NCI-H2171 treated with DMSO at 0.1 percent for 48 hours (cell line): ENCODE data around the gene COPG1.
"Not testable (repeated sequence)": the region's sequence is repeated elsewhere in the genome, so short reads cannot be mapped to it uniquely, and the experiment has no call there.

Experiments
- DNase-seq: peaks from one replicate; lab custom pipeline; 2025; lab: John Stamatoyannopoulos, UW

COPG1 gene, protein sequence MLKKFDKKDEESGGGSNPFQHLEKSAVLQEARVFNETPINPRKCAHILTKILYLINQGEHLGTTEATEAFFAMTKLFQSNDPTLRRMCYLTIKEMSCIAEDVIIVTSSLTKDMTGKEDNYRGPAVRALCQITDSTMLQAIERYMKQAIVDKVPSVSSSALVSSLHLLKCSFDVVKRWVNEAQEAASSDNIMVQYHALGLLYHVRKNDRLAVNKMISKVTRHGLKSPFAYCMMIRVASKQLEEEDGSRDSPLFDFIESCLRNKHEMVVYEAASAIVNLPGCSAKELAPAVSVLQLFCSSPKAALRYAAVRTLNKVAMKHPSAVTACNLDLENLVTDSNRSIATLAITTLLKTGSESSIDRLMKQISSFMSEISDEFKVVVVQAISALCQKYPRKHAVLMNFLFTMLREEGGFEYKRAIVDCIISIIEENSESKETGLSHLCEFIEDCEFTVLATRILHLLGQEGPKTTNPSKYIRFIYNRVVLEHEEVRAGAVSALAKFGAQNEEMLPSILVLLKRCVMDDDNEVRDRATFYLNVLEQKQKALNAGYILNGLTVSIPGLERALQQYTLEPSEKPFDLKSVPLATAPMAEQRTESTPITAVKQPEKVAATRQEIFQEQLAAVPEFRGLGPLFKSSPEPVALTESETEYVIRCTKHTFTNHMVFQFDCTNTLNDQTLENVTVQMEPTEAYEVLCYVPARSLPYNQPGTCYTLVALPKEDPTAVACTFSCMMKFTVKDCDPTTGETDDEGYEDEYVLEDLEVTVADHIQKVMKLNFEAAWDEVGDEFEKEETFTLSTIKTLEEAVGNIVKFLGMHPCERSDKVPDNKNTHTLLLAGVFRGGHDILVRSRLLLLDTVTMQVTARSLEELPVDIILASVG

DNA sequence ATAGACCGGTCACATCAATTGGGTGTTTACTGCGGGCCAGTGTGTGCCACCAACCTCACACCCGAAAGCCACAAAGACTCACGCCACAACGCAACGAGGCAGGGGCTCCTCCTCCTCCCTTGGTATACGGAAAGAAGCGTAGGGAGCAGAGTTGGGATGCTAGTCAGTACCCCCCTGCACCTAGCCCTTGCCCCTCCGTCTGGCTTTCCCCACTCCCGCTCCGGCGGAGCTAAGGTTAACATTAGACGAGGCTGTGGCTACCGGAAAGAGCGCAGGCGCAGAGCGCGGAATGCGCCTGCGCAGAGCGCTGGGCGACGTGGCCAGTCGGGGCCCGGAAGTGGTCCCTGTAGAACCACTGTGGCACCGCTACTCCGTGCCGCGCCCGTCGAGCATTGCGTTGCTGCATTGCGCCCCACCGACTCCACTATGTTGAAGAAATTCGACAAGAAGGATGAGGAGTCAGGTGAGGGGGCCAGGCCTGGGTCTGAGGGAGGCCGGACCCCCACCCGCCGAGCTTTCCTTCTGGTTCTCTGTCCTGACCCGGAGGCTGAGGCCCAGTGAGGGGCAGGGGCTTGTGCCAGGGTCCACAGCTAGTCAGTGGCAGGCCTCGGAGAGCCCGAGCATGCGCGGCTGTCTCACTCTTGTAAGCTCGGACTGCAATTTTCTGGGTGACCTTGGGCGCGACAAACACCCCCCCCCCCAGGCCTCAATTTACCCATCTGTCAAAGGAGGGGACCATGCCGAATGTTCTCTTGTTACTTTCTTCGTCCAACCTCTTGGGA lies at the start of gene COPG1:
Gene COPG1 (plus strand): TSS at position 323 of the 782 bp plus-strand sequence. CDS start 104 bp downstream, at position 427.
- DNase-seq, result peak; percentile 84

DNA sequence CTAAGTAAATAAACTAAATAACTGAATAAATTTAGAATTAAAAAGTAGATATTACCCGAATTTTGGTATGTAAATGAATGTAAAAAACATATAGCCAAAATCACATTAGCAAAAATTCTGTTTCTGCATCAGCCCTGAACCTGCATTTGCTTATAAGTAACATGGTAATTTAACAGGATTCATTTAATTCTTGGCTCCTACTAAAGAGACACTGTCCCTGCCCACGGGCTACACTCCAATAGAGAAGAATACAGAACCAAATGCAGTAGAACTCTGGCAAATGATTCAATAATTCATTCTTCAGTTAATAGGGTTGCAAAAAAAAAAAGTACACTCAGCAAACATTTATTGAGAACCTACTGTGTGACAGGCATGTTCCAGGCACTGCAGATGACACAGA lies 44.9 kb upstream of the COPG1 start:
- DNase-seq, result no peak

DNA sequence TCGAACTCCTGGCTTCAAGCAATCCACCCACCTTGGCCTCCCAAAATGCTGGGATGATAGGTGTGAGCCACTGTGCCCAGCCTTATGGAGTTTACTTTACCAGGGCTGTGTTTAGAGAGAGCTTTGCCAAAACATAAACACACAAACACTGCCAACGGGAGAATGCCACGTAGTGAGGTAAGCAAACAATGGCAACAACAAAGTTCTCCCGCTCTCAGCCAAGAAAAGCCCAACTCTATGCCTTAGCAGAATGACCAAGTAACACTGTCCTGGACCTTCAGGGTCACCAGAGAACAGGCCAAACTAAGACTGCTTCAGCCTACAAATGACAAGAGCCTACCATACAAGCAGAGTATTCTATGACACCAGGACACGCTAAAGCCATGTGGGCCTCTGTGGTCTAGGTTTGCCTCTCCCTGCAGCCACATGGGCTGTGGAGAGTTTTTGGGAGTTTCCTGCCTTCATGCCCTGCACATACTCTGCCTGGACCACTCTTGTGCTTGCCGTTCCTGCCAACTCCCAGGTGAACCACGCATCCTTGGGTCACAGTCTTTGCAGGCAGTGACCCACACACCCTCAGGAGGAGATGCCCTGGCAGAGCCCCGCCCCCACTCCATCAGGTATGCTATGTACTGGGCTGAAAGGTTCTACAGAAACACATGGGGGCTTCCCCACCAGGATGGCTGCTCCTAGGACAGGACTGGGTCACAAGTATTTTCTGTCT lies 44.1 kb upstream of the COPG1 start:
- DNase-seq, result no peak

DNA sequence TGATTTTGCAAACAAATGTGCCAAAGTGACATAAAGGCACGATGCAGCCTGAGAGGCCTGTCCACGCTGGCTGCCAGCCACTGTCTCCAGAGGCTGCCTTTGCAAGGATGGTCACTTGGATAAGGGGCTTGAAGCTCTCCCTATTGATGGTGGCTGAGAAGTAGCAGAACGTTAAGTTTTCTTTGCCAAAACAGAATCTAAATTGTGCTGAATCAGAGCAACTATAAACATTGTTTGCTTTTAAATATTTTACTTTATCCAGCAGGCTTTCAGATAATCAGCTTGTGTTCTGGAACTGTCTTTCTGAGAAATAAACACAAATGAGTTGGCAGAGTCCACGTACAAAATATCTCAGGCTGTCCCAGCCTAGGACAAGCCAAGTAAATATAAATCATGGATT lies 41.9 kb upstream of the COPG1 start:
- no peak for DNase-seq

DNA sequence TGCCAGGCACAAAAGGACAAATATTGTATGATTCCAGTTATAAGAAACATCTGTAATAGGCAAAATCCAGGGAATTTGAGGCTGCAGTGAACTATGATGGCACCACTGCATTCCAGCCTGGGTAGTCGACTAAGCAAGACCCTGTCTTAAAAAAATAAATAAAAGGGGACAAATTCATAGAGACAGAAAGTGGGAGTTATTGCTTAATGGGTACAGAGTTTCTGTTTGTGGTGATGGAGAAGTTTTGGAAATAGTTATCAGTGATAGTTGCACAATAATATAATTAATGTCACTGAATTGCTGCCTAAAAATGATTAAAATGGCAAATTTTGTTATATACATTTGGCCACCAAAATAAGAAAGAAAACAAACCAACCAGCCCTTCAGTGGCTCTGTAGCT lies 38.1 kb upstream of the COPG1 start:
- no peak for DNase-seq

DNA sequence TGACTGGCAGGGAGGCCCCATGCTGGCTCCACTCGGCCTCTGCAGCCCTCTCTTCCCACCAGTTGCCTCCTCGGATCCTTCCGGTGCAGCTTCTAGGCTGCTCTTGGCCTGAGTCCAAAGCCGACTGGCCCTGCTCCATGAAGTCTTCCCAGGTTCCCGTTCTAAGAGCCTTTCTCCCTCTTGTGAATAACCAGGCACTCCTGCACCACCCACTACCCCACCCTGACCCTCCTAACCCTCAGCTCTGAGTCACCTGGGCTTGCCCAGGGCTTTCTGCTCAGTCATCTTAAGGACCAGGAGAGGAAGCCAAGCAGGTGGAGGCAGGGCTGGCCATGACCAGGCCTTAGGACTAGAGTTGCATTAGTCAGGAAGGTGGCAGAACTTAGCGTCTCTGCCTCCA lies 37.6 kb upstream of the COPG1 start:
- DNase-seq, result peak; percentile 3

DNA sequence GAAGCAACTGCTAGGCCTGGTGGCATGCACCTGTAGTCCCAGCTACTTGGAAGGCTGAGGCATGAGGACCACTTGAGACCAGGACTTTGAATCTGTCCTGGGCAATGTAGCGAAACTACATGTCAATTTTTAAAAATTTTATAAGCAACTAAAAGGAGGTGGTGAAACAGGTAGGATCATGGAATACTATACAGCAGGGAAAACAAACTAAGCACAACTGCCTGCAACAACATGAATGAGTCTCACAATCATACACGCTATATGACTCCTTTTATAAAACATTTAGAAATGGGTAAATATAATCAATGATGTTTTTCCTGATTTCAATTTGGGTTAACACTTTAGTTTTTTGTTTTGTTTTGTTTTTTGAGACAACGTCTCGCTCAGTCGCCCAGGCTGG lies 36.2 kb upstream of the COPG1 start:
- no peak for DNase-seq

DNA sequence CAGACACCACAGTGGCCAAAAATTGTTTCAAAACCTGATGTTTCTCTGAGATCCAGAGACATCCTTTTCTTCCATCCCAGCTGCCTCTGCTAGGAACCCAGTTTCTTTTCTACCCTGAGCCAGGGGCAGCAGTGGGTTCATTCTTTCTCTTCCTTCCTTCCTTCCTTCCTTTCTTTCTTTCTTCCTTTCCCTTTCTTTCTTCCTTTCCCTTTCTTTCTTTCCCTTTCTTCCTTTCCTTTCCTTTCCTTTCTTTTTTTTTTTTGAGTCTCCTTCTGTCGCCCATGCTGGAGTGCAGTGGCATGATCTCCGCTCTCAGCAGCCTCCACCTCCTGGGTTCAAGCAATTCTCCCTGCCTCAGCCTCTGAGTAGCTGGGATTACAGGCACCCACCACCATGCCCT lies 30.7 kb upstream of the COPG1 start:
- no peak for DNase-seq

DNA sequence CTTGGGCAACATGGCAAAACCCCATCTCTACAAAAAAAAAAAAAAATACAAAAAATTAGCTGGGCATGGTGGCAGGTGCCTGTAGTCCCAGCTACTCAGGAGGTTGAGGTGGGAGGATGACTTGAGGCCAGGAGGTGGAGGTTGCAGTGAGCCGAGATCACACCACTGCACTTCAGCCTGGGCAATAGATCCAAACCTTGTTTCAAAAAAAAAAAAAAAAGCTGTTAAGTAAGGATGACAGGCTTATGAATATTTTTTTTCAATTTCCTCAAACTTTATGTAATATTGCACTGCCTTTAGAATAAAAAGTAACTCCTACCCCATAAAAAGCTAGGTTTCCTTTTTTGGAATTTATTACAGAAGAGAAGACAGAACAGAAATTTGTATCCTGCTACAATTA lies 25.0 kb upstream of the COPG1 start:
- DNase-seq, result not testable (repeated sequence)

DNA sequence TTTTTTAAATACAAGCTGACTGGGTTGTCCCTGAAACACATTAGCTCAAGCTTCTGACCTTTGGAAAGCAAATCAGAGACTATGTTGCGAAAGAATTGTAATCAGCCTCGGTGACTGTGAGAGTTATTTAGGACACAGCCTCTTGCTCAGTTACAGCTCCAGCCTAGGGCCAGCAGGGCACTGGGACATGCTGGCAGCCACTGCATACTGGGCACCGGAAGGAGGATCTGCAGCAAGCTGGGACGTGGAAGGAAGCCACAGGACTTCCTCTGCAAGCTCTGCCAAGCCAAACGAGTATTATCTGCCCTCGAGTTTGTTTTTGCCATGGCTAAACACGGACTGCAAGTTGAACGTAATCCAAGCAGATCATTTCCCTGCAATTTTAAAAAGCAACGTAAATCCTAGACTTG lies 24.4 kb upstream of the COPG1 start:
- no peak for DNase-seq

DNA sequence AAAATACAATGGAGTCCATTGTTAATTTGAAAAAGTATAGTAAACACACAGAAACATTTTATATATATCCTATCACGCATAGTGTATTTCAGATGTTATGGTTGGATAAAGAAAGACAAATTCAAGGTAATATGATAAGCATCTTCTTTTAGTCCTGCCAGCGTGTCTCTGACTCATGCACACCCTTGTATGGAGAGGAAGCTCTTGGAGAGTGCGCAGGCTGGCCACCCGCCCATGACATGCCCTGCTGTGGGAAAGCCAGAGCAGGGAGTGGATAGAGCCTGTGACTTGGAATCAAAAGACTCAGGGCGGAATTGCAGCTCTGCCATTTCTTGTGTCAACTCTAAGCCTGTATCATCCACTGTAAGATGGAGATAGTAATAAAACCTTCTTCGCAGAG lies 23.0 kb upstream of the COPG1 start:
- no peak for DNase-seq

DNA sequence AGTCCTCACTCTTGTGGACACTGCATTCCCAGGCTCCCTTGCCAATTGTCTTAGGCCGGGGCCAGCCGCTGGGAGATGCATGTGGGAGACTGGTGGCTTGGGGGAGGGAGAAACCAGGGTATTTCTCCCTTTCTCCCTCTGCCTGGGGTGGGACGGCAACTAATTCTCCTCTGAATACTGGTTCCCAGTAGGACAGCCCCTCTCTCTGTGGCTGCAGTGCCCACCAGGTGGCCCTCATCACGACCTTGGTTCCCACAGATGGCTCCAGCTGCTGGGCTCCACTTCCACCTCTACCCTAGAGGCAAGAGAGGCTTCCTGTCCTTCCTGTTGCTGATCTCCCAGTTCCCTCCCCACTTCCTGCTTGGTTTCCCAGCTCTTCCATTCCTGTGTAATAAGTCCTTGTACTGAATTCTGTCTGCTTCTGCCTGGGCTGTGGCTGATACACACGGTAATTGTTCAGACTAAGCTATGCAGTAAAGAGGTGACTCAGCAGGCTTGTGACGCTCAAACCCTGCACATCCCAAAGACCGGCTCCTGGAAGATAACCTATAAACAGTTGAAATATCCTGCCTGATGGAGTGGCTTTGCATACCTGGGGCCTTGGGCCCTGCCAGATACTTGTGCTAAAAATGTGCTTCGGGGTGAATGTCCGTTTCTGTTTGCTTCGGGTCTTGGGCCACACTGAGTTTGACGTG lies 20.4 kb upstream of the COPG1 start:
- DNase-seq, result no peak

DNA sequence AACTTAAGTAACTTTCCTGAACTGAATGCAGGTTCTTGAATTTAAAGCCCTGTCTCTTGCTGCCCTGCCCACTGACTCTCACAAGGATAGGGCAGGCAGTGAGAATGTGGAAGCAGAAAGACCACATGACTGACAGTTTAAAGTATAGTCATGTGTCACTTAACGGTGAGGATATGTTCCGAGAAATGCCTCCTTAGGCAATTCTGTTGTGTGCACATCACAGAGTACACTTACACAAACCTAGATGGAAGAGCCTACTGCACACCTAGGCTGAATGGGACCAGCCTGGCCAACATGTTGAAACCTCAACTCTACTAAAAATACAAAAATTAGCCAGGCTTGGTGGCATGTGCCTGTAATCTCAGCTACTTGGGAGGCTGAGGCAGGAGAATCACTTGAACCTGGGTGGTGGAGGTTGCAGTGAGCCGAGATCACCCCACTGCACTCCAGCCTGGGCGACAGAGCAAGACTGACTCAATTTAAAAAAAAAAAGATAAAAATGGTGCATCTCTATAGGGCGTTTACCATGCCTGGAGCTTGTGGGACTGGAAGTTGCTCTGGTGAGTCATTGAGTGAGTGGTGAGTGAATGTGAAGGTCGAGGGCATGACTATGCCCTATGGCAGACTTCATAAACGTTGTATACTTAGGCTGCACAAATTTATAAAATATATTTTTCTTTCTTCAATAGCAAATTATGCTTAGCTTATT lies 18.9 kb upstream of the COPG1 start:
- no peak for DNase-seq

DNA sequence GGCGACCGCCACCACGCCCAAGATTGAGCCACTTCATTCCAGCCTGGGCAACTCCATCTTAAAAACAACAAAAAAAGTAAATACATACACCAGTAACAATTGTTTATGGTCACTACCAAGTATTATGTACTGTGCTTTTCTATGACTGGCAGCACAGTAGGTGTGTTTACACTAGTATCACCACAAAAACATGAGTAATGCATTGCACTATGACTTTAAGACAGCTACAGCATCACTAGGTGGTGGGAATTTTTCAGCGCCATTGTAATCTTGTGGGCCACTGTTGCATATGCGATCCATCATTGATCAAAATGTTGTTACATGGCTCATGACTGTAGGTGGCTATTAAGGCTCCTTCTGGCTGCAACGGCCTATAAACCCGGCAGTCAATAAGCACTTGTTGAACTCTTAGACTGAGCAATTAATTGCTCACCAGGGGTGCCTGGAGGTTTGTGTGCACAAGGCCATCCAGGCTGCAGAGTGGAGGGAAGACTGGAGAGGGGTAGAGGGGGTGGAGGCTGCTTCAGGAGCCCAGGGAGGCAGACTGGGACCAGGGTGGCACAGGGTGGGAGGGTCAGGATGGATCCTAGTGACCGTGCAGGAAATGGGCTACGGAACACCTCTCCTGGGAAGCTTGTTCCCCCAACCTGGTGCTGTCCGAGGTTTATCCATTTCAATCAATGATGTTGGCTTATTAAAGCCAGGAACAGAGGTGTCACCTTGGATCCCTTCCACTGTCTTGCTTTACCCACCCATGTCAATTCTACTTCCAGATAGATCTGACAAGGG lies 17.9 kb upstream of the COPG1 start:
- no peak for DNase-seq

DNA sequence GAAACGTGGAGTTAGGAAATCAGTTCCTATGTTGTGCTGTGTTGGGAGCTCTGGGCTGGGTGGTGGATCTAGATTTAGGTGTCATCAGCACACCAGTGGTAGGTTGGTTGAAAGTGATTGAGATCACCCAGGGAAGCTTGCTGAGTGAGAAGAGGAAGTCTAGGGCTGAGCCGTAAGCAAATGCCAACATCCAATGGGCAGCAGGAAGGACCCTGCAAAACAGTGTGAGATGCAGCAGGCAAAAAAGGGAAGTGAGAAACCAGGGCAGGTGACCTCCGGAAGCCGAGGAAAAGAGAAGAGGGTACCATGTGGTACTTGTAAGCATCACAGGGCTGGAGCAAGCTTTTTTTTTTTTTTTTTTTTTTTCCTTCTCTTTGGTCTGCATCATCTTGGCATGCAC lies 15.9 kb upstream of the COPG1 start:
- no peak for DNase-seq

DNA sequence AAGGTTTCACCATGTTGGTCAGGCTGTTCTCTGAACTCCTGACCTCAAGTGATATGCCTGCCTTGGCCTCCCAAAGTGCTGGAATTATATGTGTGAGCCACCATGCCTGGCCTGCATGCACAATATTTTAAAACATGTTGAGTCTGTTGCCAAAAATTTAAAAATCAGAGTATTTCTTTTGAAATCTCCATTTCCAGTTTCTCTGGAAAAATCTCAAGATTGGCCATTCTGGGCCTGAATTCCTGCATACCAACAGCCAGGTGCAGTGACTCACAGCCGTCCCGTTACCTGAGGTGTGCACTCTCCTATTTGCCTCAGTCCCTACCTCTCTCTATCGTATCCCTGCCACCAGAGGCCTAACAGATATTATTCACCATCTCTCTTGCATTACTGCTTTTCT lies 15.0 kb upstream of the COPG1 start:
- no peak for DNase-seq

DNA sequence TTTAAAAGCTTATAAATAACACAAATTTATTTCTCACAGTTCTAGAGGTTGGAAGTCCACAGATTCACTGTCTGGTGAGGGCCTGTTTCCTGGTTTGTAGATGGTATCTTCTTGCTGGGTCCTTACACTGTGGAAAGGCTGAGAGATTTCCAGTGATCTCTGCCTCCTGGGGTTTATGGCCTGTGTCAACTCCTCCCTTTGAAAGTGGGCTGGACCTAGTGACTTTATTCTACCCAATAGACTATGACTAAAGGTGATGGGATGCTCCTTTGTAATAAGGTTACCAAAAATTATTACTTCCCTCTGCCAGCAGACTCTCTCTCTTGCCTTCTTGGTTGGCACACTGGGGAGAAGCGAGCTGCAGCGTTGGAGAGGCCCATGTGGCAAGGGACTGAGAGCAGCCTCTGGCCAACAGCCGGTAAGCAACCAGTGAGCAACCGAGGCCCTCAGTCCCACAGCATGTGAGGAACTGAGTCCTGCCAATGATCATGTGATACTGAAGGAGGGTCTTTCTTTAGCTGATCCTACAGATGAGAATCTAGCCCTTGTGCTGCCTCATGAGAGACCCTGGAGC lies 14.0 kb upstream of the COPG1 start:
- DNase-seq, result no peak

DNA sequence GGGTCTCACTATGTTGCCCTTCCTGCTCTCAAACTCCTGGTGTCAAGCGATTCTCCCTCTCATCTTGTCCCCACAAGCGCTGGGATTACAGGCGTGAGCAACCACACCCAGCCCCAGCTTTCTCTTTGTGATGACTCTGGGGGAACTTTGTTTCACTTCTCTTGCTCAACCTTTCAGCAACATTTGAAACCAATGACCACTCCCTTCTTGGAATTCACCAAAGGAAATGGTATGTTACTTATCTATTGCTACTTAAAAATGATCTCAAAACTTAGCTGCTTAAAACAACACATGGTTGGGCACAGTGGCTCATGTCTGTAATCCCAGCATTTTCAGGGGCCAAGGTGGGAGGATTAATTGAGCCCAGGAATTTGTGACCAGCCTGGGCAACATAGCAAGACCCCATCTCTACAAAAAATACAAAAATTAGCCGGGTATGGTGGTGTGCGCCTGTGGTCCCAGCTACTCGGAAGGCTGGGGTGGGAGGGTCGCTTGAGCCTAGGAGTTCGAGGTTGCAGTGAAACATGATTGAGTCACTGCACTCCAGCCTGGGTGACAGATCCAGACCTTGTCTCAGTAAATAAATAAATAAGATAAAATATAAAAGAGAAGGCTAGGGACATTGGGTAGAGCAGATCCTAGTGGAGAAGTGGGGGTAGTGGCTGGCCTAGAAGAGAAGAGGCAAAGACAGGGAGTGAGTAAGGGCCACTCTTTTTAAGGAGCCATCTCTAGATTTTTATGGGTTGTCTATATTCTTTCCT lies 10.3 kb upstream of the COPG1 start:
- no peak for DNase-seq

DNA sequence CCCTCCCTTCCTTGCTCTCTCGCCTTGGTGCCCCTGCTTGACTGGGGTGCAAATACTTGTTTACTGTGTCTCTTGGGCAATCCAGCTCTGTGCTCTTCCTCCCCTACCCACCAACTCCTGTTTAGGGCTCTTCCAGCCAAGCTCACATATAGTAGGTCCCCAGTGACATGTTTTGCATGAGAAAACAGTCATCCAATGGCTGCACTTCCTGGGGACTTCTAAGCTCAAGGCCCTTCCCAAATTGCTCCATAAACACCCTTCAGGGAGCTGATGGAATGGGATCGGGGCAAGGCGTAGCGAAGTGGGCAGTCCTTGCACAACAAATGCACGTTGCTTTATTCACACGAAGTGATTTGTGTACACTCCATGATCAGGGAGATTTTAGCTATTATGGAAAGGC lies 9.4 kb upstream of the COPG1 start:
- DNase-seq, result no peak
